GM19452 (cell line): ENCODE results near the gene CDH13.

ENCODE experiments used
- ATAC-seq: cut with Tn5 transposase; IDR thresholded peaks from one replicate; pipeline ENCODE4 v1.9.1; 2021; ENCODE audit not compliant: unreplicated experiment

CDH13 gene

DNA sequence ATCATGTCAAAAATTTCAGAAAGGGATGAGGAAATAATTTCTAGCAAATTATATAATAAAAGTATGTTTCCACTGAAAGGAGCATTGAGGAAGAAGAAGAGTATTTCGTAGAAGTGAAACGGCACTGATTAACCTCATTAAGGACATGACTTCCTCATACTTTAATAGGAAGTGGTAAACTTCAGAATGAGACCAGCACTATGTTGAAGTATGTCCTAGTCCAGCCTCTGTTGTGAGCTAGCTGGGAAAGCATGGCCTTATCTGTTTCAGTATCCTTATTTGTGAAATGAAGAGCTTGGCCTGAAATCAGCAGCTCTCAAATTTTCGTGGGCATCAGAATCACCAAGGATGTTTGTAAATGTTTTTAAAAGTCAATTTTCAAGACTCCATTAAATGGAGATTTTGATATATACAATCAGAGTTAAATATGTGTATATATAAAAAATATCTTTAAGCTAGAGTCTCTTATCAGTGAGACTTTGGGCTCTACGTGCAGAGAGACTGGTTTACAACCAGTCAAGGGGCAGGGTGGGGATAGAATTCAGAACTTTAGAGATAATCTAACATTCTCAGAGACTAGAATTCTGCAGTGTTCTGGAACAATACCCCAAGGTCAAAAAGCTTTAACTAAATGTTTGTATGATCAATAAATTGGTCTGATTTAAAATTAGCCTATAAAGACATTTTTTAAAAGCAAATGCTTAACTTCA is 365.4 kb downstream of the CDH13 start:
- ATAC-seq: no peak

DNA sequence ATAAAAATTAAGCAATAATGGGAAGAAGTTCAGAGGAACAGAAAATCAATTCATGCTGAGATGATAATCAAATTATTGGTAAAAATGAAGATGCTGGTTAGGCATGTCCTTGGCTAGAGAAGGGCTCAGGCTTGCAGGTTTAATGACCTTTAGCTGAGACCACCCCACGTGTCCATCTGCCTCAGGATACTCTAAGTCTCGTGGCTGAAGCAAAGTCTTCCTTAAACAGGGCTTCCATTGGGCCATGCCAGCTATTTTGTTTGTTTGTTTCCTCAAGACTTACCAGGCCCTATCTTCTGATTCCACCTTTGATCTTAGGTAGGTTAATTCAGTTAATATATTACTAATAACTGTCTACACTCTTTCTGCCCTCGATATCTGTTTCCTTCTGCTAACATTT is 366.0 kb downstream of the CDH13 start:
- no peak for ATAC-seq

DNA sequence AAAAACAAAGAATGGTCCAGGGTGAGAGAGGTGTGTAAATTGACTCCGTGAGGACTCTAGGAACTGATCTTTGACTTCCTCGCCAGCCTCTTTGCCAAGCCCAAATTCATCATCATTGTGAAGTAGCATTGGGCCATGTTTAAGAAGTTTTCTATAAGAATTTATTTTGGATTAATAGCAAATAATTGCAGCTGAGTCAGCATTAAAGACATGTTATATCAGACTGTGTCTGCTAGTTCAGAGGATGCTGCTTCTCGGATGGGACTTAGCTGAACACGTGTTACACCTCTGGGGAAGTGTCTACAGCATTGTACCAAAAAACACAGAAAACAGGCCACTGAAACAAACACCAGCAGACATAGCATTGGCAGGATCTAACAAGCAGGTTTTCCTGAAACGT is 366.6 kb downstream of the CDH13 start:
- ATAC-seq: no peak

DNA sequence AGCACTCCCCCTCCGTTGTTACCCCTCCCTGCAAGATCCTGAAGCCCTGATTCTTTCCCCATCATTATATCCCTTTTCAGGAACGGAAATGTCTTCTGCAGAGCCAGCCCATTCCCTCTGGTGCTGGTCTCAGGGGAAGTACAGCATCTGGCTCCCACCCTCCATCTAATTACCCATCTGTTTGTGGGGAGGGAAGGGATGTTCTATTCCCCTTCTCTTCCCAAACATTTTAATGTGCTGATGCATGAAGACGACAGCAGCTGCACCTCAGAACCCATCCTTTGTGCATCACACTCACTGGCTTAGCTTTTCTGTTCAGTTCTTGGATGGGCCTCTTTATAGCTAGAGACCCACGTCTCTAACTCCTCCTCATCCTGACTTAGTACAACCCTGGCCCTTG is 367.2 kb downstream of the CDH13 start:
- ATAC-seq: no peak

DNA sequence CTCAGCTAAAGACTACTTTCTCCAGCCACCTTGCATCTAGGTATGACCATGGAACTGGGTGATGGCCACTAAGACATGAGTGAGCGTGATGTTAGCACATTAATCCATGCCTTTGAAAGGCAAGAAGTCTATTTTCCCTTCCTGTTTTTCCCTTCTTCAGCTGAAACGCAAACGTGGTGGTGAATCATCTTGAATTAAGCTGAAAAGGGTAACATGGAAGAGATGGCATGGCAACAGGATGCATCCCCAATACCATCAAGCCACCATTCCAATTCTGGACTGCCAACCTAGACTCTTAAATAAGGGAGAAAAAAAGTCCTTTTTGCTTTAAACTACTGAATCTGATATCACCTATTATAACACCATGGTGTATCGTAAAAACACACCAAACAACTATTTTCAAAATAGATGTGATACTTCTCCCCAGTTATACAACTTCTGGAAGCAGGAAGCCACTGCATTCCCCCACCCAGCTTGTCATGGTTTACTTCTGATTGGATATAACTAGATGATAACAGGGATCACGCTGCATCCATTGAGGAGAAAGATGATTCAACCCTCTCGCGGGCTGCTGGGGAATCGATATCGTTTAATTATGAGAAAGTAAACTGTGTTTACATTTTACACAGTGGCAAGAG is 368.6 kb downstream of the CDH13 start:
- ATAC-seq: no peak

DNA sequence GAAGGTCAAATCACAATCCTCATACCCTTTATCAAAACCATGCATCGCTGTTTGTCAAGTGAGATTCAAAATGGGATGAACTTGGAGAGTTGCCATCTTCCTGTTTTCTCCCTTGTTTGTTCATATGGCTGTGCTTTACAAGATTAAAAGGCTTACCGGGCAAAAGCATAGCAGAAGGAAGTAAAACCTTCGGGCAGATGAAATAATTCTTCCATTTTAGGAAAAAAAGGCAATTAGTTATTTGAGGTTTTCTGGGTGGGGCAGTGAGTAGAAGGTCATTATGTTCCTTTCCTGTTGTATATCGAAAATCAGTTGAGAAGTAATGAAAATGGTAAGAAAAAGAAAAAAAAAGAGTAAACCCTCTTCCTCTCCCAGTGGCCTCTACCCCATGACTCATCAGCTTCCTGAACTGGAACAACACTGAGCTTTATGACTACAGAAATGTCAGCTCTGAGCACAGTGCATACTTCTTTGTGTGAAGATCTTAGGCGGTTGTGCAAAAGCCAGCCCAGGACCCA is 369.2 kb downstream of the CDH13 start:
- no peak for ATAC-seq

DNA sequence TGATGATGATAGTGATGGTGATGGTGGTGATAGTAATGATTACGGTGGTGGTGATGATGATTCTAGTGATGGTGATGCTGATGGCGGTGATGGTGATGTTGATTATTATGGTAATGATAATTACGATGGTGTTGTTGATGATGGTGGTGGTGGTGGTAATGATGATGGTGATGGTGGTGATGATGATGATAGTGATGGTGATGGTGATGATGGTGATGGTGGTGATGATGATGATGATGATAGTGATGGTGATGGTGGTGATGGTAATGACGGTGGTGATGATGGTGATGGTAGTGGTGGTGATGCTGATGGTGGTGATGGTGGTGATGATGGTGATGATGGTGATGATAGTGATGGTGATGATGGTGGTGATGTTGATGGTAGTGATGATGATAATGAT is 370.0 kb downstream of the CDH13 start:
- ATAC-seq: no peak

DNA sequence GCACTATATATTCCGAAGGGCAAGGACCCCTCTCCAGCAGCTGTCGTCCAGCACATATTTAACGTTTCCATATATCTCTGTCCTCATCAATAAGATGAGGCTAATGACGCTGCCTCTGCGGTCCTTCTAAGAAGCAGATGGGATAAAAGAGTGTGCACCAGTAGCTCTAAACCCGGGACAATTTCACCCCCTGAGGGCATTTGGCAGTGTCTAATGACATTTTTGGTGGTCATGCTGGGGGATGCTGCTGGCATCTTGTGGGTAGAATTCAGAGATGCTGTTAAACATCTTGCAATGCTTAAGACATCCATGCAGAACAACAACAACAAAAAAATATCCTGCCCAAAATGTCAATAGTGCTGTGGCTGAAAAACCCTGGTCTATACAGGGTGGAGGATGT is 372.9 kb downstream of the CDH13 start:
- ATAC-seq: no peak

DNA sequence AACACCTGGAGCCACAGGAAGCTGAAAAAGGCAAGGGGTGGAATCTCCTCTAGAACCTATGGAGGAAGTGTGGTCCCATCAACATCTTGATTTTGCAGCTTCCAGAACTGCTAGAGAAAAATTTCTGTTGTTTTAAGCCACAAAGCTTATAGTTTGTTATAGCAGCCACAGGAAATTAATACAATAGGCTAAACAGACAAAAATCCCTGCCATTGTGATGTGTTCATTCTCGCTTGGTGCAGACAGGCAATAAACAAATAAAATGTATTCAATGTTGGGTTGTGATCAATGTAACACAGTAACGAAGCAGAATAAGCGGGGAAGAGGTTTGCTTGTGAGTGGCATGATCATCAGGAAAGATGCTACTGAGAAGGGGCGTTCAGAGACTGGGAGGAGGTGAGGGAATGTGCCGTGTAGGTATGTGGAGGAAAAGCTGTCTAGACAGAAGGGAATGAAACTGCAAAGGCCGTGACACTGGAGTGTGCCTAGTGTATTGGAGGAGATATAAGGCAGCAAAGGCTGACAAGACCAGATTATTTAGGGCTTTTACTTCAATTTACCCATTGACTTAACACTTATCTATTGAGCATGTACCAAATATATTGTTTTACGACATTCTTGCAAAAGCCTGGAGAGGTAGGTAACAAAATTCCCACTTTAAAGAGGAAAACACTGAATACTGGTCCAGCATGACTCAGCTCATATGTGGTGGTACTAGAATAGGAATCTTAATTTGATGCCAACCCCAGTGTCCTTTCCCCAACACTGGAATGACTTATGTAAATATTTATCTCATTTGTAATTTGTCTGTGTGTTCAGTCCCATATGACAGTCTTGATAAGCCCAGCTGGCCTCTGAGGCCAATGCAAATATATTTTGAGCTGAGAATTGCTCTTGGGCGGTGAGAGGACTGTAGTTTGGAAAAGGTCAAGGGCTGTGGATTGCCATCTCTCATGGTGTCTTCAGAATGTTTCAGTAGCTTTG is 375.9 kb downstream of the CDH13 start:
- ATAC-seq: no peak

DNA sequence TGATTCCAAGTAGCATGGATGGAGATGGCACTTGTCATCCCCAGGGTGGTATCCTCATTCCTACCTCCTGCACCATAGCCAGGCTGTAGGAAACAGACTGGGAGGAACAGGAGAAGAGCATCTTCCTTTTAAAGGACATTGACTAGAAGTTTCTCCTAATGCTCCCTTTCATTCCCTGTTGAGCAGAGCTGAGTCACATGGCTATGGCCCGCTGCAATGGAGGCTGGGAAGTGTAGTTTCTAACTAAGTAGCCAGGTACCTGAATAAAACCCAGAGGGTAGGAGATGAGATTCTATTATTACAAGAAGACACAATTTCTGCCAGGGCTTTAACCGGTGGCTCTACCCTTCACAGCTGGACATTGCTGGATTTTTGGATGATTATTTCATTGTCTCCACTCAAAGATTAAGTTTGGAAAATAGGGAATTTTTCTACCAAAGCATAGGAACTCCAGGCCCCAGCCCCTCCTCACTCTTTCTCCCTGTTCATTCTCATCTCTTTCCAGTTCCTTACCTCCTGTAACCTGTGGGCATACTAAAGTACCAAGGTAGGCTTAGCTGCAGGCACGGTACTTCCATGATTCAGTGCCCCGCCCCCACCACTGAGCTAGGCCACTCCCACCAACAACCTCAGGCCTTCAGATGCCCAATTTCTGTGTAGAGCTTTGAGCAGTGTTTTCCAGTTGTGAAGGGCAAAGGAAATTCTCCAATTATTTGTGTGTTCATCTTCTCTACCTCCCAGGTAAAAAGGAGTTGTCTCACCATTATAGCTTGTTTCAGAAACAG is 378.3 kb downstream of the CDH13 start:
- ATAC-seq: no peak

DNA sequence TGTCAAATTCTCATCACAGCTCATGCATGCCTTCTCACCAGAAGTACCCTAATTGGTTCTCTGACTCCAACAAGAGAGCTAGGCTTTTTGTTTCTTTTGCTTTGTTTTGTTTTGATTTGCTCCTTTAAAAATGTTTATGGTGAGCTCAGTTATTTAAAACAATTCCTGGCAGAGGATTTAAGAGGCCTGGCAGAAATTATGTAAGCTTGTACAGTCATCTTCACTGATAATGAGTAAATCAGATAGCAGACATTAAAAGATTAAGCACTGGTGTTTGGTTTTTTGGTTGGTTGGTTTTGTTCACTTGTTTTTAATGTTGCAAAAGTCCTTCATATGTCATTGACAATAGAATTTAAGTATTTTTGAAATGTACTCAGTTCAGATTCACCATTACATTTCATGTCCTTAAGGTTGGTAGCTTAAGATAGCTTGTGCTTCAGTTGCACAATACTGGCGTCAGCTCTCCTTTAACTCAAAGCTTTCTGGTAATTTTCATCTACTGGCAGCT is 378.9 kb downstream of the CDH13 start:
- ATAC-seq: no peak

DNA sequence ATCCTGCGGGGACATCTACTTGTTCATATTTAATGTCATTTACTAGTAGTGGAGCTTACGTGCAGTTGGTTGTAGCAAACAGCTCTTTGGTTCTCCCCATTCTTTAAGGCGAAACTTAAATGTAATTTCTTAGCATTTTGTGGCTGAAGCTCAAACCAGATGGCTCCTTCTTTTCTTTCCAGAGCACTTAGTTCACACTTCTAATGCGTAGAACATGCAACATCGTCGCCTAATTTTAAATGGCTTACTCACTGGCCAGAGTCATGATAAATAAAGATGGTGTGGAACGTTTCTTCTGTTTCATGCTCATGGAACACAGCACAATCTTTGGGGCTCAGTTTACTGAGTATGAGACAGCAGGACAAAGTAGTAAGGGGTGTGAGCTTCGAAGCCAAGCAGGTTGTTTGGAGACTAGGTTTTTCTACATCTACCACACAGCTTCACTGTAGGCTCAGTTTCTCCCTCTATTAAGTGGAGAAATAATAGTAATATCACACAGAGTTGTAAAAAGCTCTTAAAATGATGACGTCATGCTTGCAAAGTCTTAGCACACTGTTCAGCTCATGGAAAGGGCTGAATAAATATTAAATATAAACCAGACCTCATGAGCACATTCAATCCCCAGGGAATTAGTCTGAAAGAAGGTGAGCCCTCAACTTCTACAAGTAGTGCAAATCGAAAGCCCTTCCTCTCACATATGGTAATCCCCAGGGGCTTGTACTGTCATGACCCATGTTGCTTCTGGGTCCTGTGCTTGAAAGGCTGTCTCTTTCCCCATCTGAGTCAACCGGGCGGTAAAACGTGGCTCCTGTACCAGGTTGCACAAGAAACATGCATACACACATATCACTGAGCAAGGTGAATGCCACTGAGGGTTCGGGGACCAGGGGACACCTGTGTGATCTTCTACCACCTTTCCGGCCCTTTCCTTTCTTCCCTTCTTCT is 384.3 kb downstream of the CDH13 start:
- ATAC-seq: no peak

DNA sequence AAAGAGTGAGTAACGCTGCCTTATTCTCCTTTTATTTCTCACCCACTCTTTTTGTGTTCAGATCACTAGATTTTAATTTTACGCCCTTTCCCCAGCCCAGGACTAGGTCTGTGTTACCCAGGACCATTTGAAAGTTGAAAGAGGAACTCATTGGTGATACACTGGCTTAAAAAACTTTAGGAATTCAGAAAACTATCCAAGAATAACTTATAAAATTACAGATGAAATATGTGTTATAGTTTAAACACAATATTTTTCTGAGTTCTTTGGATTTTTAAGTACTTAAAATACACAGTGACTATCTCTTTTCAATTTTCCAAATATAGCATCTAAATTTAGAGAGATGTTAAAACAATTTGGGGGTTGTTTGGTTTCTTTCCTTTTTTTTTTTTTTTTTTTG is 385.2 kb downstream of the CDH13 start:
- ATAC-seq: no peak

DNA sequence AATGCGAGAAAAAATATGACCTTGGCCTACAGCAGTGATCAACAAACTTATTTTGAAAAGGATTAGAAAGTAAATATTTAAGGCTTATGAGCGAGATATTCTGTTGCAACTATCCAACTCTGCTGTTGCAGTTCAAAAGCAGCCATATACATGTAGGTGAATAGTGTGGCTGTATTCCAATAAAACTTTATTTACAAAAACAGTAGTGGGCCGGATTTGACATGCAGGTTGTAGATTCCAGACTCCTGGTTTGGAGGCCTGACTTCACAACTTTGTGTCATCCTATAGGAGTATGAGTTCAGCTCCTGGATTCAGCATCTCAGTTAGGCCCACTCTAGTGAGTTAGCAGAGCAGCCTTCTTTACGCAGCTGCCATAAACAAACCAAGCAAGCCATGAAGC is 386.3 kb downstream of the CDH13 start:
- ATAC-seq: no peak

DNA sequence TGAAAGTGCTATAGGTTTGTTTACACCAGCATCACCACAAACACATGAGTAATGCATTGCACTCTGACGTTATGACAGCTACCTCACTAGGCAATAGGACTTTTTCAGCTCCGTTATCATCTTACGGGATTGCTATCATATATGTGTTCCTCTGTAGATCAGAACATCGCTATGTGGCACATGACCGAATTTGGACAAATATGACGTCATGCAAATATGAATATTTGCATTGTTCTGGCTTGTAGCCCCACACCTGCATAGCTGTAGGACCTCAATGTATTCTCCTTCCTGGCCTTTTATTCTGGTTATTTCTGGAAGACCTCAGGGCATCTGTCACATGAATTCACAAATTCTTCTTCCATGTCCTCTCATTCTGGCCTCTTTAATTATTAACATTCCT is 393.2 kb downstream of the CDH13 start:
- ATAC-seq: no peak

DNA sequence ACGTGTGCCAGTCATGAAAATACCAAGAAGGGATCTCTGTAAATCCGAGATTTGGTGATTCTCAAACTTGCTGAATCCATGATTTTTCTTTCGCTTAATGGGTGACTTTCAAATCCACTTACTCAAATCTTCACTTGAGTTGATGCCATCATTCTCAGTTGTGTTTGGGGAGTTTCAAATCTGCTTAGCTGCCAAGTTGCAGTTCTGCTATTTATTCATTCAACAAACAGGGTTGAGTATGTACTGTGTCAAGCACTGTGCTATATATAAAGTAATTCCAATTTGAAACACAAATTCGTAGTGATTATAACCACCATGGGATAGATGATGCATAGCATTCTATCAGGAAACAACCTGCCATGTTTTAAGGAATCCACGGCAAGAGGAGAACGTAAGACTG is 394.3 kb downstream of the CDH13 start:
- no peak for ATAC-seq

DNA sequence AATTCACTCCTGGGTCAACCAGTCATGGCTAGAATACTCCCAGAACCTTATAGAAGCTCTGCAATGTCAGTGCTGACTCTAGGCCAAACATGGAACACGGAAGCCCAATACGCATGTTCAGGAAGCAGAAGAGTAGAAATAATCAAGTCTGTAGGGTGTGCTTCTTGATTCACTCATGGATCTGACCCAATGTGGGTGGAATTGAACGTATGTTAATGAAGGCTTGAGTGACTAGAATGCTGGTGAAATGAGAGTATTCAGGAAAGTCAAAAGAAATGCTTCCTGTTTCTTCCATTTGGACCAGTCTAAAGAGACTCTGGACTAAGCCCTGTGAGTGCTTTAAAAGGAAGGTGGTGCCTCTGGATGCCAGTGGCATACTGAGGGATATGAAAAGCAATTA is 395.0 kb downstream of the CDH13 start:
- ATAC-seq: no peak

DNA sequence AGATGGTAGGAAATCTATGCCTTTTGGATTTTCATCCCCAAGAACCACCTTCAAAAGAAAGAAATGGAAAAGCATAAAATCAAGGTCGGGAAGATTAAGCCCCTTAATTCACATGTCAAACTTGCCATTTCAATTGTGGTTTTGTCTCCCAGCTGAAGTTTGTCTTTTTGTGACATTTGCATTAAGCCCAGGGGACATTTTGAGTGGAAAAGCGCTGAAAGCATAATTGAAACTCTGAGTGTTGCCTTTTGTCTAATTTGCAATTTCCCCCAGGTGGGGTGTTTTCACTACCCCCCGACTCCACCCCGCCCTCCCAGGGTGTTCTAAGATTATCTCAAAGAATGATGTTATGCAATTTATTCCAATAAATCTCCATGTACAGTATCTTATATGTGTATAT is 396.2 kb downstream of the CDH13 start:
- no peak for ATAC-seq

DNA sequence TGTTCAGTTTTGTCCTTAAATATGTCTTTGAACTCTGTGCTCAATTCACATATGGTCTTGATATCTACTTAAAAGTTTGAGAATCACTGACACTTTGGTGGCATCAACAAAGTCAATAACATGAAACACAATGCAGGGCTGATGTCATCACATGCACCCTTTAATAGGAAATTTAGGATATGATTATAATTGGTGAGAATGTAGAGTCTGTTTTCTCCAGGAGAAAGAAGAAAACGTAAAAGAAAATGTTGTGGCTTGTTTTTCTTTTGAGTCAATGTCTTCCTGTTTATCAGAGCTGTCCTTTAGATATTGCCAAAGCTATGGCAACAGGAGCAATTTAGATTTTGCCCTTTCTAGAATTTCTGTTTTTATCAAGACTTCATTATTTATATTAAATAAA is 396.9 kb downstream of the CDH13 start:
- ATAC-seq: no peak

DNA sequence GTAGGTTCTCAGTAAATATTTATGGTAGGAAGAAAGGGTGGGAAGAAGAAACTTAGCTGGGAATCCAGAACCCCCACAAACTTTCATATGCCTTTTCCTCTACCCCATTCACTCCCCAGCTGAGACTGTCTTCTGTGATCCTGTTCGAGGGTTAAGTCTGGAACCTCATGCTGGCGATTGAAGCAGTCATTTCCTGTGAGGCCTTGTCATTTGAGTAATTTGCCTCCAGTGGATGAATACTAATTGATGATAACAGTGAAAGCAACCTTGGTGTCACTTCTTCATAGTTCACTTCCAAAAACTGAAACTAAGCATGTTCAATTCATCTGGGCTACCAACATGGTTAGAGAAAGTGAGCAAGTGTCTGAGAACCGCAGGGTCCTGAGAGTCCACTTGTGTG is 401.2 kb downstream of the CDH13 start:
- ATAC-seq: no peak
